HepG2 (cell line): ENCODE measurements around the gene ADAT3. TPM values are rescaled to one million over a fixed set of nuclear protein-coding genes. Genes with fewer than 3 reads are reported as not detected.
A peak's percentile ranks its signal among the peaks of the same experiment; 100 is the strongest.

Experiments
- DMAP1 ChIP-seq: IDR thresholded peaks from 2 replicates; pipeline ENCODE4 v1.6.1; 2016
- IRX3 ChIP-seq: sonication (generic); formaldehyde crosslinking; IDR thresholded peaks from 2 replicates; pipeline ENCODE4 v1.8.1; 2023; ENCODE audit warnings: mild to moderate bottlenecking, low read depth, missing genetic modification reagents, borderline replicate concordance
- MAFF ChIP-seq: IDR thresholded peaks from 2 replicates; pipeline ENCODE4 v1.6.1; 2011; ENCODE audit warnings: low read depth, low read length, improper control_type of control experiment
- MTA1 ChIP-seq: sonication (generic); formaldehyde crosslinking; IDR thresholded peaks from 2 replicates; pipeline ENCODE4 v1.4.0; 2020; ENCODE audit warnings: missing genetic modification reagents, mild to moderate bottlenecking, borderline replicate concordance
- RBM39 ChIP-seq: fragments of 200-400 bp; formaldehyde crosslinking; IDR thresholded peaks from one replicate; pipeline ENCODE4 v1.6.1; 2018; ENCODE audit warnings: antibody characterized with exemption, mild to moderate bottlenecking, low read depth, low read length; ENCODE audit not compliant: poor library complexity, severe bottlenecking
- SOX13 ChIP-seq, 3 experiments: fragments of 450-650 bp in 1 of 3; sonication (generic) in 1 of 3; formaldehyde crosslinking in 1 of 3; IDR thresholded peaks in 2 of 3; conservative IDR thresholded peaks in 1 of 3; 2 replicates each; pipeline versions ENCODE4 v1.5.0 to v1.6.1; 2016 to 2020; ENCODE audit warnings: antibody characterized with exemption in 1 of 3, mild to moderate bottlenecking in 1 of 3, missing compliant biosample characterization in 1 of 3, missing genetic modification reagents in 1 of 3, moderate library complexity in 1 of 3
- ZNF3 ChIP-seq: IDR thresholded peaks from 2 replicates; pipeline ENCODE4 v1.7.0; 2017; ENCODE audit warnings: inconsistent platforms
- ZNF343 ChIP-seq: sonication (generic); formaldehyde crosslinking; IDR thresholded peaks from 2 replicates; pipeline ENCODE4 v1.4.0; 2020; ENCODE audit warnings: mild to moderate bottlenecking, missing genetic modification reagents
- ZNF510 ChIP-seq: sonication (generic); formaldehyde crosslinking; IDR thresholded peaks from 2 replicates; pipeline ENCODE4 v1.4.0; 2020; ENCODE audit warnings: low read depth, mild to moderate bottlenecking, missing genetic modification reagents
- ZSCAN30 ChIP-seq: sonication (generic); formaldehyde crosslinking; IDR thresholded peaks from 2 replicates; pipeline ENCODE4 v1.5.0; 2020; ENCODE audit warnings: mild to moderate bottlenecking, missing genetic modification reagents
- polyA plus RNA-seq, 8 experiments: library from polyadenylated mRNA; depleted of rRNA in 3 of 8; stranded (reverse) in 7 of 8; unstranded in 1 of 8; fragments of >200 nt; fragmentation: Illumina TruSeq in 4 of 8; extraction: Trizol in 4 of 8; gene quantifications; 2 replicates each; pipeline versions ENCODE4 v1.2.1 to v1.2.3, GENCODE V29; 2011 to 2016; ENCODE audit warnings: low read depth in 4 of 8, missing spikeins in 1 of 8, mixed read lengths in 1 of 8; ENCODE audit not compliant: insufficient read depth in 1 of 8
- total RNA-seq, 5 experiments: library from RNA; depleted of rRNA; stranded (reverse); fragments of >200 nt; fragmentation: Illumina TruSeq; extraction: Trizol; gene quantifications; 2 replicates each; pipeline ENCODE4 v1.2.3, GENCODE V29; 2016; ENCODE audit warnings: low read depth in 1 of 5
- TF ChIP-seq, protein P1 (sequence below): sonication (generic); formaldehyde crosslinking; IDR thresholded peaks from 2 replicates; pipeline ENCODE4 v1.8.1; 2023; ENCODE audit warnings: missing genetic modification reagents, mild to moderate bottlenecking, borderline replicate concordance
- TF ChIP-seq, protein P2 (sequence below): sonication (generic); formaldehyde crosslinking; IDR thresholded peaks from 2 replicates; pipeline ENCODE4 v1.5.1; 2020; ENCODE audit warnings: missing genetic modification reagents, mild to moderate bottlenecking, borderline replicate concordance
- TF ChIP-seq, protein P3 (sequence below): sonication (generic); formaldehyde crosslinking; IDR thresholded peaks from 2 replicates; pipeline ENCODE4 v1.4.0; 2020; ENCODE audit warnings: missing genetic modification reagents, borderline replicate concordance
- TF ChIP-seq, protein P4 (sequence below): sonication (generic); formaldehyde crosslinking; IDR thresholded peaks from 2 replicates; pipeline ENCODE4 v1.5.1; 2020; ENCODE audit warnings: mild to moderate bottlenecking, missing genetic modification reagents, borderline replicate concordance

The ADAT3 gene
- total and polyA plus RNA-seq, 2 of the 13 experiments (the other 11 are each of a cell fraction or from before 2014, with no cell fraction given), result 0.95 to 3.5 TPM

DNA sequence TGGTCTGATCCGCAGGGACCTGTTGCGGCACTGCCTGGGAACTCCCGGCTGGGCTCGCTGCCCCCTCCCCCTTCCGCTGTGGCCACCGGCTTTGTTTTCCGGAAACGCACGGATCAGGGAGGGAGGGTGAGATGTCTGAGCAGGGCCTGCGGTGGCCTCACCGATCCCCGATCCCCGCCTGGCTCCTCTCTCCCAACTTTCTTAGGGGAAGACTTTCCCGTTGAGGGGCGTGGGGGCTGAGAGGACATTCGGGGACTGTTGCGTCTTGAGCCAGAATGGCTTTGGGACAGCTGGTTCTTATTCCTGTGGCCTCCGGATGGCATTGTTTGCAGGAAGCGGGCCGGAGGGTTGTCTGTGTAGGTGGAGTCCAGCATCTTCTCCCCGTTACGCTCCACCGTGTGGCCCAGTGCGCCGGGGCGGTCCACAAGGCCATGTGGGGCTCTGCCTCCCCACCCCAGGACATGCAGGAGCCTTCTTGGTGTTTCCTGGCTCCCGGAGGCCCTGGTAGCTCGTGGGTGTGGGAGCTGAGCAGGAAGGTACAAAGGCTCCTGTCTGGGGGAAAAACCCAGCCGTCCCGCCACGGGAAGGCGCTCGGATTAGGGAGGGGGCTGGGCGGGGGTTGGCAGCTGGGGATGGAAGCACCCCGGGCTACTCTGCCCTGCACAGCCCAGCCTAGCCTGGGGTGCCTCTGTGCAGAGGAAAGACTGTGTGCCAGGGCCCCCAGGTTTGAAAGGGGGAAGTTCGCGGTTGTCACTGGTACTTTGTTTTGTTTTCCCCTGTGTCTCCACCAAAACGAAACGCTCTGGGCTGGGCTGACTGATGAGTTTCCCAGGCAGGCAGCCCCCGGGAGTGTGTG, 37.1 kb downstream of the ADAT3 start (continued):
- TF ChIP-seq, protein P1, sequence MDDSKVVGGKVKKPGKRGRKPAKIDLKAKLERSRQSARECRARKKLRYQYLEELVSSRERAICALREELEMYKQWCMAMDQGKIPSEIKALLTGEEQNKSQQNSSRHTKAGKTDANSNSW, result no peak
- TF ChIP-seq, protein P2, sequence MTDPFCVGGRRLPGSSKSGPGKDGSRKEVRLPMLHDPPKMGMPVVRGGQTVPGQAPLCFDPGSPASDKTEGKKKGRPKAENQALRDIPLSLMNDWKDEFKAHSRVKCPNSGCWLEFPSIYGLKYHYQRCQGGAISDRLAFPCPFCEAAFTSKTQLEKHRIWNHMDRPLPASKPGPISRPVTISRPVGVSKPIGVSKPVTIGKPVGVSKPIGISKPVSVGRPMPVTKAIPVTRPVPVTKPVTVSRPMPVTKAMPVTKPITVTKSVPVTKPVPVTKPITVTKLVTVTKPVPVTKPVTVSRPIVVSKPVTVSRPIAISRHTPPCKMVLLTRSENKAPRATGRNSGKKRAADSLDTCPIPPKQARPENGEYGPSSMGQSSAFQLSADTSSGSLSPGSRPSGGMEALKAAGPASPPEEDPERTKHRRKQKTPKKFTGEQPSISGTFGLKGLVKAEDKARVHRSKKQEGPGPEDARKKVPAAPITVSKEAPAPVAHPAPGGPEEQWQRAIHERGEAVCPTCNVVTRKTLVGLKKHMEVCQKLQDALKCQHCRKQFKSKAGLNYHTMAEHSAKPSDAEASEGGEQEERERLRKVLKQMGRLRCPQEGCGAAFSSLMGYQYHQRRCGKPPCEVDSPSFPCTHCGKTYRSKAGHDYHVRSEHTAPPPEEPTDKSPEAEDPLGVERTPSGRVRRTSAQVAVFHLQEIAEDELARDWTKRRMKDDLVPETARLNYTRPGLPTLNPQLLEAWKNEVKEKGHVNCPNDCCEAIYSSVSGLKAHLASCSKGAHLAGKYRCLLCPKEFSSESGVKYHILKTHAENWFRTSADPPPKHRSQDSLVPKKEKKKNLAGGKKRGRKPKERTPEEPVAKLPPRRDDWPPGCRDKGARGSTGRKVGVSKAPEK (CRISPR knock-in tag), result no peak
- TF ChIP-seq RBM39 (peak; percentile 43), DMAP1 (CRISPR knock-in tag) (0 out of 2 replicates have a peak, but pooled peaks have one; percentile 14), ZNF3 (CRISPR knock-in tag) (no peak), ZNF343 (CRISPR knock-in tag) (peak; percentile 85; the same call in 1 of the 2 replicates), ZNF510 (CRISPR knock-in tag) (peak; percentile 78; the same call in 1 of the 2 replicates), SOX13 (IDR thresholded peaks at IDR 0.05) (no peak), SOX13 (CRISPR knock-in tag; conservative IDR thresholded peaks at IDR 0.05 in 1 of 2, IDR thresholded peaks at IDR 0.05 in 1 of 2) (peak in 1 of 2 experiments; percentile 52; a peak in 2 of 4 replicates), IRX3 (no peak), ZSCAN30 (CRISPR knock-in tag) (no peak), MAFF (no peak), MTA1 (CRISPR knock-in tag) (no peak)
- TF ChIP-seq, protein P3, sequence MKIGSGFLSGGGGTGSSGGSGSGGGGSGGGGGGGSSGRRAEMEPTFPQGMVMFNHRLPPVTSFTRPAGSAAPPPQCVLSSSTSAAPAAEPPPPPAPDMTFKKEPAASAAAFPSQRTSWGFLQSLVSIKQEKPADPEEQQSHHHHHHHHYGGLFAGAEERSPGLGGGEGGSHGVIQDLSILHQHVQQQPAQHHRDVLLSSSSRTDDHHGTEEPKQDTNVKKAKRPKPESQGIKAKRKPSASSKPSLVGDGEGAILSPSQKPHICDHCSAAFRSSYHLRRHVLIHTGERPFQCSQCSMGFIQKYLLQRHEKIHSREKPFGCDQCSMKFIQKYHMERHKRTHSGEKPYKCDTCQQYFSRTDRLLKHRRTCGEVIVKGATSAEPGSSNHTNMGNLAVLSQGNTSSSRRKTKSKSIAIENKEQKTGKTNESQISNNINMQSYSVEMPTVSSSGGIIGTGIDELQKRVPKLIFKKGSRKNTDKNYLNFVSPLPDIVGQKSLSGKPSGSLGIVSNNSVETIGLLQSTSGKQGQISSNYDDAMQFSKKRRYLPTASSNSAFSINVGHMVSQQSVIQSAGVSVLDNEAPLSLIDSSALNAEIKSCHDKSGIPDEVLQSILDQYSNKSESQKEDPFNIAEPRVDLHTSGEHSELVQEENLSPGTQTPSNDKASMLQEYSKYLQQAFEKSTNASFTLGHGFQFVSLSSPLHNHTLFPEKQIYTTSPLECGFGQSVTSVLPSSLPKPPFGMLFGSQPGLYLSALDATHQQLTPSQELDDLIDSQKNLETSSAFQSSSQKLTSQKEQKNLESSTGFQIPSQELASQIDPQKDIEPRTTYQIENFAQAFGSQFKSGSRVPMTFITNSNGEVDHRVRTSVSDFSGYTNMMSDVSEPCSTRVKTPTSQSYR (CRISPR knock-in tag), result peak; percentile 91
- TF ChIP-seq, protein P4, sequence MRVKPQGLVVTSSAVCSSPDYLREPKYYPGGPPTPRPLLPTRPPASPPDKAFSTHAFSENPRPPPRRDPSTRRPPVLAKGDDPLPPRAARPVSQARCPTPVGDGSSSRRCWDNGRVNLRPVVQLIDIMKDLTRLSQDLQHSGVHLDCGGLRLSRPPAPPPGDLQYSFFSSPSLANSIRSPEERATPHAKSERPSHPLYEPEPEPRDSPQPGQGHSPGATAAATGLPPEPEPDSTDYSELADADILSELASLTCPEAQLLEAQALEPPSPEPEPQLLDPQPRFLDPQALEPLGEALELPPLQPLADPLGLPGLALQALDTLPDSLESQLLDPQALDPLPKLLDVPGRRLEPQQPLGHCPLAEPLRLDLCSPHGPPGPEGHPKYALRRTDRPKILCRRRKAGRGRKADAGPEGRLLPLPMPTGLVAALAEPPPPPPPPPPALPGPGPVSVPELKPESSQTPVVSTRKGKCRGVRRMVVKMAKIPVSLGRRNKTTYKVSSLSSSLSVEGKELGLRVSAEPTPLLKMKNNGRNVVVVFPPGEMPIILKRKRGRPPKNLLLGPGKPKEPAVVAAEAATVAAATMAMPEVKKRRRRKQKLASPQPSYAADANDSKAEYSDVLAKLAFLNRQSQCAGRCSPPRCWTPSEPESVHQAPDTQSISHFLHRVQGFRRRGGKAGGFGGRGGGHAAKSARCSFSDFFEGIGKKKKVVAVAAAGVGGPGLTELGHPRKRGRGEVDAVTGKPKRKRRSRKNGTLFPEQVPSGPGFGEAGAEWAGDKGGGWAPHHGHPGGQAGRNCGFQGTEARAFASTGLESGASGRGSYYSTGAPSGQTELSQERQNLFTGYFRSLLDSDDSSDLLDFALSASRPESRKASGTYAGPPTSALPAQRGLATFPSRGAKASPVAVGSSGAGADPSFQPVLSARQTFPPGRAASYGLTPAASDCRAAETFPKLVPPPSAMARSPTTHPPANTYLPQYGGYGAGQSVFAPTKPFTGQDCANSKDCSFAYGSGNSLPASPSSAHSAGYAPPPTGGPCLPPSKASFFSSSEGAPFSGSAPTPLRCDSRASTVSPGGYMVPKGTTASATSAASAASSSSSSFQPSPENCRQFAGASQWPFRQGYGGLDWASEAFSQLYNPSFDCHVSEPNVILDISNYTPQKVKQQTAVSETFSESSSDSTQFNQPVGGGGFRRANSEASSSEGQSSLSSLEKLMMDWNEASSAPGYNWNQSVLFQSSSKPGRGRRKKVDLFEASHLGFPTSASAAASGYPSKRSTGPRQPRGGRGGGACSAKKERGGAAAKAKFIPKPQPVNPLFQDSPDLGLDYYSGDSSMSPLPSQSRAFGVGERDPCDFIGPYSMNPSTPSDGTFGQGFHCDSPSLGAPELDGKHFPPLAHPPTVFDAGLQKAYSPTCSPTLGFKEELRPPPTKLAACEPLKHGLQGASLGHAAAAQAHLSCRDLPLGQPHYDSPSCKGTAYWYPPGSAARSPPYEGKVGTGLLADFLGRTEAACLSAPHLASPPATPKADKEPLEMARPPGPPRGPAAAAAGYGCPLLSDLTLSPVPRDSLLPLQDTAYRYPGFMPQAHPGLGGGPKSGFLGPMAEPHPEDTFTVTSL, result no peak
